Measurements from ENCODE around the gene KCNJ9. TPM values are rescaled to one million over a fixed set of nuclear protein-coding genes. Genes with fewer than 3 reads are reported as not detected.

Gene KCNJ9
- total and polyA plus RNA-seq, 2 of the 13 experiments (the other 11 are each of a cell fraction or from before 2014, with no cell fraction given), result not detected

- TF ChIP-seq ZSCAN22 (CRISPR knock-in tag; IDR thresholded peaks at IDR 0.05), result no peak
- no peak for TF ChIP-seq ZNF530 (CRISPR knock-in tag; IDR thresholded peaks at IDR 0.05; ENCODE audit: low read depth)
- 0 out of 2 replicates have a peak, but pooled peaks have one; percentile 24 for TF ChIP-seq SALL1 (CRISPR knock-in tag; IDR thresholded peaks at IDR 0.05)
- TF ChIP-seq NR2F2 (IDR thresholded peaks at IDR 0.05; ENCODE audit: borderline replicate concordance, low read depth), result 0 out of 2 replicates have a peak, but pooled peaks have one; percentile 22
- TF ChIP-seq FOSL1 (CRISPR knock-in tag; IDR thresholded peaks at IDR 0.05; ENCODE audit: borderline replicate concordance), result peak; percentile 55; the same call in 1 of the 2 replicates
- no peak for TF ChIP-seq ZNF232 (CRISPR knock-in tag; IDR thresholded peaks at IDR 0.05; ENCODE audit: borderline replicate concordance)
- 0 out of 2 replicates have a peak, but pooled peaks have one; percentile 33 for TF ChIP-seq IRF2 (CRISPR knock-in tag; IDR thresholded peaks at IDR 0.05)
- TF ChIP-seq TRAFD1 (CRISPR knock-in tag; IDR thresholded peaks at IDR 0.05; ENCODE audit: borderline replicate concordance), result no peak
- peak; percentile 91 for TF ChIP-seq FOSL2 (CRISPR knock-in tag; IDR thresholded peaks at IDR 0.05)
- TF ChIP-seq, protein P1, sequence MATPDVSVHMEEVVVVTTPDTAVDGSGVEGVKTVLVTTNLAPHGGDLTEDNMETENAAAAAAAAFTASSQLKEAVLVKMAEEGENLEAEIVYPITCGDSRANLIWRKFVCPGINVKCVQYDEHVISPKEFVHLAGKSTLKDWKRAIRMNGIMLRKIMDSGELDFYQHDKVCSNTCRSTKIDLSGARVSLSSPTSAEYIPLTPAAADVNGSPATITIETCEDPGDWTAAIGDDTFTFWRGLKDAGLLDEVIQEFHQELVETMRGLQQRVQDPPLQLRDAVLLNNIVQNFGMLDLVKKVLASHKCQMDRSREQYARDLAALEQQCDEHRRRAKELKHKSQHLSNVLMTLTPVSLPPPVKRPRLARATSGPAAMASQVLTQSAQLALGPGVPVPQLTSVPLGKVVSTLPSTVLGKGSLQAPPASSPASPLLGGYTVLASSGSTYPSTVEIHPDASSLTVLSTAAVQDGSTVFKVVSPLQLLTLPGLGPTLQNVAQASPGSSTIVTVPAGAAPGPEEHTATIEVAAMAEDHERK (CRISPR knock-in tag; IDR thresholded peaks at IDR 0.05; ENCODE audit: low read depth), result no peak
- TF ChIP-seq ELF3 (CRISPR knock-in tag; IDR thresholded peaks at IDR 0.05), result no peak
- TF ChIP-seq, protein P2, sequence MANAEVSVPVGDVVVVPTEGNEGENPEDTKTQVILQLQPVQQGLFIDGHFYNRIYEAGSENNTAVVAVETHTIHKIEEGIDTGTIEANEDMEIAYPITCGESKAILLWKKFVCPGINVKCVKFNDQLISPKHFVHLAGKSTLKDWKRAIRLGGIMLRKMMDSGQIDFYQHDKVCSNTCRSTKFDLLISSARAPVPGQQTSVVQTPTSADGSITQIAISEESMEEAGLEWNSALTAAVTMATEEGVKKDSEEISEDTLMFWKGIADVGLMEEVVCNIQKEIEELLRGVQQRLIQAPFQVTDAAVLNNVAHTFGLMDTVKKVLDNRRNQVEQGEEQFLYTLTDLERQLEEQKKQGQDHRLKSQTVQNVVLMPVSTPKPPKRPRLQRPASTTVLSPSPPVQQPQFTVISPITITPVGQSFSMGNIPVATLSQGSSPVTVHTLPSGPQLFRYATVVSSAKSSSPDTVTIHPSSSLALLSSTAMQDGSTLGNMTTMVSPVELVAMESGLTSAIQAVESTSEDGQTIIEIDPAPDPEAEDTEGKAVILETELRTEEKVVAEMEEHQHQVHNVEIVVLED (CRISPR knock-in tag; IDR thresholded peaks at IDR 0.05; ENCODE audit: borderline replicate concordance), result no peak
- TF ChIP-seq STAG1 (CRISPR knock-in tag; IDR thresholded peaks at IDR 0.05), result no peak
- TF ChIP-seq HNF4G (IDR thresholded peaks at IDR 0.05; ENCODE audit: borderline replicate concordance, low read depth, low read length), result no peak
- no peak for TF ChIP-seq HNF4G (CRISPR knock-in tag; IDR thresholded peaks at IDR 0.05; ENCODE audit: borderline replicate concordance, low read depth)
- no peak for TF ChIP-seq ZBTB33 (CRISPR knock-in tag; IDR thresholded peaks at IDR 0.05)
- TF ChIP-seq ELK4 (CRISPR knock-in tag; IDR thresholded peaks at IDR 0.05; ENCODE audit: borderline replicate concordance), result no peak
- no peak for TF ChIP-seq AGO1 (IDR thresholded peaks at IDR 0.05; ENCODE audit: low read depth, low read length, poor library complexity, severe bottlenecking)
Measured at GRCh38 chr1:160124705-160125478, 43.6 kb downstream of the KCNJ9 start (continued).
